T47D (cell line): ENCODE results near the gene C19orf67.

Experiments used
- DNase-seq, 2 experiments: peaks; one replicate each; pipeline versions ENCODE4 v3.0.0 to v3.0.0-alpha.2; 2011 to 2012; ENCODE audit warnings: low read depth in 1 of 2, low spot score in 1 of 2
- JUND ChIP-seq: IDR thresholded peaks from 2 replicates; pipeline ENCODE4 v1.6.1; 2012; ENCODE audit warnings: low read depth
- in situ Hi-C: cut with HindIII; loops from 2 replicates; pipeline ENCODE4 v1.10.0; 2016; ENCODE audit warnings: low sequenced_read_pairs, low pct_unique_long_range_greater_than_20kb

Gene C19orf67

GRCh38 chr19:14103310-14103709 is 17.7 kb upstream of the C19orf67 start:
- in situ Hi-C loops, result no loop called here
- DNase-seq, result no peak
- no peak for TF ChIP-seq JUND

GRCh38 chr19:14102756-14103155 is 17.2 kb upstream of the C19orf67 start:
- in situ Hi-C loops, result no loop called here
- TF ChIP-seq JUND, result no peak
- DNase-seq, result no peak

- DNase-seq, result no peak
- in situ Hi-C loops, result no loop called here
- TF ChIP-seq JUND, result no peak
Measured at GRCh38 chr19:14102102-14102696, 16.6 kb upstream of the C19orf67 start.

GRCh38 chr19:14101003-14101545 is 15.5 kb upstream of the C19orf67 start:
- in situ Hi-C loops, result no loop called here
- TF ChIP-seq JUND, result no peak
- DNase-seq, result no peak

- TF ChIP-seq JUND, result no peak
- DNase-seq, result peak in 1 of 2 experiments; percentile 33
- in situ Hi-C loops, result no loop called here
Measured at GRCh38 chr19:14097532-14098151, 12.1 kb upstream of the C19orf67 start.

- in situ Hi-C loops, result no loop called here
Measured at GRCh38 chr19:14096272-14096992, 10.8 kb upstream of the C19orf67 start.

GRCh38 chr19:14094854-14095253 is 9.3 kb upstream of the C19orf67 start:
- TF ChIP-seq JUND, result no peak
- in situ Hi-C loops, result no loop called here
- no peak for DNase-seq

More at GRCh38 chr19:14096272-14096992, 10.8 kb upstream of the C19orf67 start:
- no peak for DNase-seq
- no peak for TF ChIP-seq JUND

- in situ Hi-C loops, result no loop called here
- DNase-seq, result no peak
- TF ChIP-seq JUND, result no peak
Measured at GRCh38 chr19:14093117-14093823, 7.7 kb upstream of the C19orf67 start.

- no peak for TF ChIP-seq JUND
- DNase-seq, result no peak
- in situ Hi-C loops, result no loop called here
Measured at GRCh38 chr19:14091813-14092462, 6.4 kb upstream of the C19orf67 start.

- peak; percentile 51 to 78 for DNase-seq
- TF ChIP-seq JUND, result no peak
- in situ Hi-C loops, result no loop called here
Measured at GRCh38 chr19:14091081-14091812, 5.7 kb upstream of the C19orf67 start.

GRCh38 chr19:14090509-14091080 is 5.0 kb upstream of the C19orf67 start, which contains the start of gene SAMD1:
TSS of gene SAMD1 (minus strand) at chr19:14090751.
- in situ Hi-C loops, result no loop called here
- no peak for TF ChIP-seq JUND
- peak; percentile 45 to 91 for DNase-seq
